Activated B cell treated with CpG ODN at 0.5 μM for 24 hours (primary cell): Measurements from ENCODE around the gene ZNF80. TPM values are rescaled to one million over a fixed set of nuclear protein-coding genes. Genes with fewer than 3 reads are reported as not detected.
"Not testable (repeated sequence)": the region's sequence is repeated elsewhere in the genome, so short reads cannot be mapped to it uniquely, and the experiment has no call there.

Source experiments
- ATAC-seq: fragments of 200-7000 bp; cut with Tn5 transposase; one replicate; pipeline ENCODE4 v1.10.0; 2021; ENCODE audit warnings: low read depth, mild to moderate bottlenecking, moderate library complexity
- CTCF ChIA-PET: fragments of 350-600 bp; sonication (Branson Sonifier 250); formaldehyde crosslinking; loops from one replicate; lab custom pipeline; 2021; ENCODE audit warnings: antibody characterized with exemption; lab: Charles Lee
- POLR2A ChIA-PET: fragments of 350-600 bp; sonication (Branson Sonifier 250); formaldehyde crosslinking; loops from one replicate; lab custom pipeline; 2021; ENCODE audit warnings: antibody characterized with exemption; lab: Charles Lee
- DNase-seq: peaks from one replicate; pipeline ENCODE4 v3.0.0; 2022
- H3K27ac Mint-ChIP-seq: one replicate; pipeline ENCODE4 v1.8.0; 2020; ENCODE audit warnings: mixed read lengths
- H3K27me3 Mint-ChIP-seq: one replicate; pipeline ENCODE4 v1.8.0; 2021; ENCODE audit warnings: mixed read lengths
- H3K36me3 Mint-ChIP-seq: one replicate; pipeline ENCODE4 v1.8.0; 2021; ENCODE audit warnings: low read depth, mixed read lengths
- H3K4me1 Mint-ChIP-seq: one replicate; pipeline ENCODE4 v1.8.0; 2021; ENCODE audit warnings: mixed read lengths
- H3K4me3 Mint-ChIP-seq: one replicate; pipeline ENCODE4 v1.8.0; 2020; ENCODE audit warnings: mild to moderate bottlenecking, mixed read lengths
- H3K9me3 Mint-ChIP-seq: one replicate; pipeline ENCODE4 v1.8.0; 2020; ENCODE audit warnings: mixed read lengths
- CTCF ChIP-seq: fragments of 200-600 bp; IDR thresholded peaks from one replicate; pipeline ENCODE4 v1.8.0; 2022; ENCODE audit warnings: antibody characterized with exemption, mild to moderate bottlenecking
- intact Hi-C: fragments of 100-400 bp; cut with micrococcal nuclease; formaldehyde crosslinking; loops from one replicate; pipeline ENCODE4 v1.15.1; 2024
- total RNA-seq: library from RNA; stranded (reverse); gene quantifications from 2 replicates; pipeline ENCODE4 v1.2.3, GENCODE V29; 2022

ZNF80 gene
- total RNA-seq, 1 donor from 2014 or later, result 0.53 TPM

- no peaks in the 10 kb centered on the region for H3K4me1 Mint-ChIP-seq
- TF ChIP-seq CTCF, result no peak
These were observed 15.6 kb upstream of the ZNF80 start for GRCh38 chr3:114252954-114253353.

GRCh38 chr3:114242947-114243346, 5.6 kb upstream of the ZNF80 start:
- ATAC-seq, result peak; percentile 64
- intact Hi-C loops, result loop anchor here (1.0 to 2.0 kb wide), 2 partner anchors 20 to 29 kb away; no protein-coding TSS in a partner anchor
- no peak overlapping the region for H3K4me3 Mint-ChIP-seq

More at GRCh38 chr3:114252954-114253353, 15.6 kb upstream of the ZNF80 start:
- H3K9me3 Mint-ChIP-seq, result peaks cover 12% of the 10 kb centered on the region
- no peak overlapping the region for H3K4me3 Mint-ChIP-seq
- H3K27ac Mint-ChIP-seq, result no peak overlapping the region
- POLR2A ChIA-PET, result no interaction called here
- CTCF ChIA-PET, result no interaction called here
- no peaks in the 10 kb centered on the region for H3K36me3 Mint-ChIP-seq
- intact Hi-C loops, result no loop called here
- H3K27me3 Mint-ChIP-seq, result no peaks in the 10 kb centered on the region
- ATAC-seq, result no peak
- no peak for DNase-seq

GRCh38 chr3:114241262-114241661, 3.9 kb upstream of the ZNF80 start:
- peaks cover 6% of the 10 kb centered on the region for H3K36me3 Mint-ChIP-seq
- intact Hi-C loops, result no loop called here
- POLR2A ChIA-PET, result interaction anchor here (0.7 to 1.5 kb wide), 4 partner anchors 10 to 83 kb away, joined by 3 to 12 read pairs (median 3); no protein-coding TSS in a partner anchor

More at GRCh38 chr3:114242947-114243346, 5.6 kb upstream of the ZNF80 start:
- TF ChIP-seq CTCF, result no peak
- DNase-seq, result no peak
- H3K27me3 Mint-ChIP-seq, result no peaks in the 10 kb centered on the region
- H3K36me3 Mint-ChIP-seq, result no peaks in the 10 kb centered on the region
- CTCF ChIA-PET, result interaction anchor here (1.2 kb wide), 1 partner anchor 56 kb away, joined by 3 read pairs; no protein-coding TSS in a partner anchor
- H3K27ac Mint-ChIP-seq, result no peak overlapping the region
- peaks cover 25% of the 10 kb centered on the region for H3K4me1 Mint-ChIP-seq
- no peaks in the 10 kb centered on the region for H3K9me3 Mint-ChIP-seq
- POLR2A ChIA-PET, result interaction anchor here (3.8 kb wide), 1 partner anchor 29 kb away, joined by 10 read pairs; no protein-coding TSS in a partner anchor

GRCh38 chr3:114238146-114238785, 888 bp upstream of the ZNF80 start:
- H3K36me3 Mint-ChIP-seq, intact Hi-C loops, H3K27ac Mint-ChIP-seq, H3K4me3 Mint-ChIP-seq, H3K9me3 Mint-ChIP-seq, CTCF ChIA-PET, H3K27me3 Mint-ChIP-seq, ATAC-seq, DNase-seq: not testable (repeated sequence)
- peaks cover 27% of the 10 kb centered on the region for H3K4me1 Mint-ChIP-seq
- POLR2A ChIA-PET, result interaction anchor here (1.6 kb wide), 1 partner anchor 19 kb away, joined by 5 read pairs; no protein-coding TSS in a partner anchor

More at GRCh38 chr3:114241262-114241661, 3.9 kb upstream of the ZNF80 start:
- no peak for TF ChIP-seq CTCF
- Mint-ChIP-seq H3K9me3 (no peaks in the 10 kb centered on the region), H3K4me3 (peak overlapping the region; percentile 13), H3K4me1 (peaks cover 30% of the 10 kb centered on the region), H3K27me3 (no peaks in the 10 kb centered on the region), H3K27ac (peak overlapping the region; percentile 24)
- ATAC-seq (peak; percentile 31), DNase-seq (no peak)
- CTCF ChIA-PET, result interaction anchor here (1.2 kb wide), 1 partner anchor 50 kb away, joined by 6 read pairs; no protein-coding TSS in a partner anchor

- intact Hi-C loops, result no loop called here
- H3K4me3 Mint-ChIP-seq, result no peak overlapping the region
- ATAC-seq (no peak), DNase-seq (no peak)
- H3K9me3 Mint-ChIP-seq, result no peaks in the 10 kb centered on the region
- H3K36me3 Mint-ChIP-seq, result peaks cover 6% of the 10 kb centered on the region
- no peaks in the 10 kb centered on the region for H3K27me3 Mint-ChIP-seq
- no peak for TF ChIP-seq CTCF
- H3K27ac Mint-ChIP-seq, result no peak overlapping the region
- H3K4me1 Mint-ChIP-seq, result peaks cover 24% of the 10 kb centered on the region
- POLR2A ChIA-PET, result interaction anchor here (0.5 to 1.8 kb wide), 2 partner anchors 22 to 107 kb away, joined by 4 to 5 read pairs; no protein-coding TSS in a partner anchor
- CTCF ChIA-PET, result no interaction called here
These were observed 1.9 kb downstream of the ZNF80 start for GRCh38 chr3:114235431-114235830.
